ENCODE data around the gene VEGFA. TPM values are rescaled to one million over a fixed set of nuclear protein-coding genes. Genes with fewer than 3 reads are reported as not detected.
A peak's percentile ranks its signal among the peaks of the same experiment; 100 is the strongest.

VEGFA gene
- total and polyA plus RNA-seq, 2 of the 8 experiments (the other 6 are each of a cell fraction or from before 2014, with no cell fraction given) = 42.2 to 58.5 TPM

DNA sequence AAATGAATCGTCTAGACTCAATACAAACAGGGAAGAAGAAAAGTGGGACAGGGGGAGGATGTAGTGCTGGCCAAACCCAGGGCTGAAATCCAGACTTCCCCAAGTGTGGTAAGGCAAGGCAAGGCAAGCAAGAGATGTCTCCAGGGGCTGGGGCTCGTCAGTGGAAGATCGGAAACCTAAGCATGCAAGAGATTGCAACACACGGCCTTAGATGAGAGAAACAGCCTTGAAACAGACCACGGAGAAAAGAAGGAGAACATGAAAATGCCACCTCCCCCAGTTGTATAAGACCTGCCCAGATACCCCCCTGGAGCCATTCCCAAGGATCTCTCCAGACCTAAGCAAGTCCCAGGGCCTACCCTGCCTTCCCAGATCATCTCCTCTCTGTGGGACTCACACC lies 20.0 kb downstream of the VEGFA start:
- no peak for FAIRE-seq
- no peaks in the 10 kb centered on the region for H4K20me1 ChIP-seq (replicated peaks in 1 of 2; ENCODE audit: control insufficient read depth in 1 of 2, insufficient read depth in 2 of 2, low read length in 2 of 2)
- H3K79me1 ChIP-seq (ENCODE audit: low read depth, low read length) = no peaks in the 10 kb centered on the region
- POLR2A ChIA-PET (ENCODE audit: partially characterized antibody) = interaction anchor here (0.7 to 2.4 kb wide), 3 partner anchors 12 to 14 kb away, joined by 3 to 6 read pairs (median 3); no protein-coding TSS in a partner anchor
- H4K5ac ChIP-seq (ENCODE audit: insufficient read length, low read depth, low read length) = no peak overlapping the region
- H2BK120ac ChIP-seq (replicated peaks; ENCODE audit: low read depth, low read length) = no peak overlapping the region
- peaks cover under 1 to 12% (median 5%) of the 10 kb centered on the region in 4 experiments for H3K36me3 ChIP-seq (ENCODE audit: control insufficient read depth in 2 of 4, insufficient read depth in 4 of 4, low read length in 3 of 4)
- H3K9me3 ChIP-seq (ENCODE audit: insufficient read depth in 2 of 2, low read depth in 1 of 2, low read length in 1 of 2) = no peaks in the 10 kb centered on the region
- H3K14ac ChIP-seq (ENCODE audit: insufficient read length) = no peak overlapping the region
- no peaks in the 10 kb centered on the region for H3K27me3 ChIP-seq (replicated peaks in 1 of 4; ENCODE audit: control insufficient read depth in 3 of 4, extremely low read depth in 1 of 4, insufficient read depth in 3 of 4, low read length in 3 of 4)
- H3K9ac ChIP-seq (replicated peaks in 1 of 4; ENCODE audit: extremely low read depth in 1 of 4, low read depth in 3 of 4, low read length in 3 of 4) = no peak overlapping the region
- H2BK20ac ChIP-seq (ENCODE audit: low read length) = no peak overlapping the region
- peak overlapping the region; percentile 32; the same call in 1 of the 2 replicates for H2BK5ac ChIP-seq (ENCODE audit: low read depth, low read length)
- no peak overlapping the region for H3K18ac ChIP-seq (ENCODE audit: extremely low read depth, low read length)
- no peak overlapping the region for H4K91ac ChIP-seq (replicated peaks; ENCODE audit: insufficient read length, low read length)
- no peak overlapping the region for H2AFZ ChIP-seq (ENCODE audit: low read length)
- H3K4me3 ChIP-seq (ENCODE audit: extremely low read depth in 1 of 4, insufficient read depth in 2 of 4, low read depth in 3 of 4, low read length in 4 of 4) = no peak overlapping the region
- CTCF ChIA-PET (ENCODE audit: partially characterized antibody) = interaction anchor here (0.6 to 9.9 kb wide), 10 partner anchors 15 to 289 kb away, joined by 3 to 73 read pairs (median 4); no protein-coding TSS in a partner anchor
- WGBS, 2 experiments (ENCODE audit: extremely low coverage in 1 of 2, insufficient coverage in 1 of 2, insufficient read length in 1 of 2, insufficient replicate concordance in 2 of 2, low coverage in 1 of 2, low lambda C conversion rate in 2 of 2, missing lambda C conversion rate in 1 of 2) = 84% methylated on average over 5 of the region's 5 CpGs; no CpG with 5 or more reads in 1 of the 2 experiments
- H3K23ac ChIP-seq (ENCODE audit: insufficient read length) = no peak overlapping the region
- H2BK15ac ChIP-seq (ENCODE audit: low read length) = no peak overlapping the region
- H3K4me1 ChIP-seq (replicated peaks in 1 of 4; ENCODE audit: control insufficient read depth in 3 of 4, insufficient read depth in 4 of 4, low read length in 3 of 4) = no peaks in the 10 kb centered on the region
- no peaks in the 10 kb centered on the region for H3K23me2 ChIP-seq (ENCODE audit: low read depth, low read length)
- 0 out of 2 replicates have a peak overlapping the region, but pooled peaks have one; percentile 9 for H2BK12ac ChIP-seq (ENCODE audit: low read depth, low read length)
- H3K56ac ChIP-seq (replicated peaks; ENCODE audit: insufficient read length, low read depth, low read length) = no peak overlapping the region
- H3K27ac ChIP-seq (ENCODE audit: low read depth, low read length) = no peak overlapping the region
- DNase-seq (ENCODE audit: low read depth in 1 of 2, low spot score in 2 of 2) = no peak
- no peak overlapping the region for H4K8ac ChIP-seq (ENCODE audit: extremely low read depth, insufficient read depth, low read length)
- no peak overlapping the region for H3K4ac ChIP-seq (replicated peaks; ENCODE audit: insufficient read length, low read depth, low read length)
- no peak overlapping the region for H2AK5ac ChIP-seq (ENCODE audit: low read depth, low read length)
- no peak overlapping the region for H3K4me2 ChIP-seq (ENCODE audit: insufficient read depth in 1 of 2, low read depth in 2 of 2, low read length in 2 of 2)
- TF ChIP-seq GABPA (IDR thresholded peaks at IDR 0.05; ENCODE audit: borderline replicate concordance, insufficient read depth, low read length) = no peak
- no peak for TF ChIP-seq CBX5 (IDR thresholded peaks at IDR 0.05; ENCODE audit: low read depth, low read length)
- no peak for TF ChIP-seq BCL11A (IDR thresholded peaks at IDR 0.05; ENCODE audit: low read depth in 2 of 2, low read length in 2 of 2)
- TF ChIP-seq SIRT6 (IDR thresholded peaks at IDR 0.05; ENCODE audit: low read length) = no peak
- no peak for TF ChIP-seq RXRA (IDR thresholded peaks at IDR 0.05; ENCODE audit: insufficient read depth, low read depth, low read length)
- no peak for TF ChIP-seq CEBPB (IDR thresholded peaks at IDR 0.05; ENCODE audit: low read depth, low read length)
- H3K79me2 ChIP-seq (ENCODE audit: control insufficient read depth in 1 of 2, insufficient read depth in 2 of 2, low read length in 2 of 2) = no peaks in the 10 kb centered on the region
